ENCODE measurements around the gene ABCC4.

DNA sequence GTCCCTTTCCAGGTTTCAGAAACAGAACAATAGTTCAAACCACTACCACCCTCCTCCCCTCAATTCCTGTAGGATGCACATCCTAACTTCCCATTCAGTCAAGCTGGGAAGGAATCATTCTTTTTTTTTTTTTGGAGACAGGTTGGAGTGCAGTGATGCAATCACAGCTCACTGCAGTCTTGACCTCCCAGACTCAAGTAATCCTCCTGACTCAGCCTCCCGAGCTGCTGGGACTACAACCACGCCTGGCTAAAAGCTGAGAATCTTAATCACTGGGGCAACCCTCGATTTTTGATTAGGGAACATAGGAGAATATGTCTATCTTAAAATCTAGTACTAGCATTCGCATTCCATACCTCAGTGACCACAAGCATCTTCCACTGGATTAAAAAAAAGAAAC lies 146.2 kb downstream of the ABCC4 start:
- TF ChIP-seq CTCF (IDR thresholded peaks at IDR 0.05; ENCODE audit: poor library complexity) = no peak
- no peak for TF ChIP-seq EZH2 (IDR thresholded peaks at IDR 0.05; ENCODE audit: borderline replicate concordance)

Measured in hepatocyte (in vitro differentiated cells).